Stomach smooth muscle (tissue), 2 donors: ENCODE measurements around the gene ZFAND6.

Source experiments
- H3K27ac ChIP-seq: one replicate; pipeline ENCODE4 v1.7.0; 2013; ENCODE audit warnings: mild to moderate bottlenecking, low read length, inconsistent platforms
- H3K27me3 ChIP-seq, 2 donors: one replicate each; pipeline ENCODE4 v1.7.0; 2013; ENCODE audit warnings: low read length in 2 of 2; ENCODE audit not compliant: insufficient read depth in 2 of 2, control insufficient read depth in 1 of 2
- H3K36me3 ChIP-seq, 2 donors: one replicate each; pipeline ENCODE4 v1.7.0; 2013; ENCODE audit warnings: low read length in 2 of 2; ENCODE audit not compliant: control insufficient read depth in 2 of 2, insufficient read depth in 2 of 2
- H3K4me1 ChIP-seq: one replicate; pipeline ENCODE4 v1.7.0; 2013; ENCODE audit warnings: low read length; ENCODE audit not compliant: control insufficient read depth, insufficient read depth
- H3K4me3 ChIP-seq, 2 donors: one replicate each; pipeline ENCODE4 v1.7.0; 2013; ENCODE audit warnings: low read length in 2 of 2
- H3K9ac ChIP-seq, 2 donors: one replicate each; pipeline ENCODE4 v1.7.0; 2013; ENCODE audit warnings: low read length in 2 of 2, mild to moderate bottlenecking in 1 of 2
- H3K9me3 ChIP-seq, 2 donors: one replicate each; pipeline ENCODE4 v1.7.0; 2013; ENCODE audit warnings: low read length in 2 of 2; ENCODE audit not compliant: control insufficient read depth in 2 of 2
- donor health status: healthy.
- donor health status: Pancreatic carcinoma.

The ZFAND6 gene

DNA sequence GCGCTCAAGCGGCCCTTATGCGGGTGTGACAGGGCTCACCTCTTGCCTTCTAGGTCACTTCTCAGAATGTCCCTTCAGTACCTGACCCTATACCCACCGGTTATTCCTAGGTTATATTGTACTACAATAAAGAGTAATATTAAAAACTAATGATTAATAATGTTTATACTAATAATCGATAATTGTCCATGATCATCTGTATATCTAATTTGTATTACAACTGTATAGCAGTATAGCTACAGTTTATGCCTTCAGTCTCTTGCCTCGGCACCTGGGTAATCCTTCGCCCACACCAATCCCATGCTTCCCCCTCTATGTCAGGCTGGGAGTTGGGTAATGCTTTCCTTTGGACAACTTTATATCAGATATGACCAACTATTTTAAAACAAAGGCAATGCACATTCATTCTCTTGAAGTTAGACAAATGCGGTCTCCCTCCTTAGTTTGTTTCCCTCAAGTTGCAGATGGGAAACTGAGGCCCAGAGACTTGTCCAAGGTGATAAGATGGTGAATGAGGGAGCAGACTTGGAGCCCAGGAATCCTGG is 96.8 kb downstream of the ZFAND6 start:
- H3K9me3 ChIP-seq: no peaks in the 10 kb centered on the region
- H3K27me3 ChIP-seq: no peaks in the 10 kb centered on the region
- no peak overlapping the region for H3K9ac ChIP-seq
- H3K4me3 ChIP-seq: no peak overlapping the region
- H3K27ac ChIP-seq: no peak overlapping the region
- peaks cover 7% of the 10 kb centered on the region in 2 donors for H3K36me3 ChIP-seq
- peaks cover 21% of the 10 kb centered on the region for H3K4me1 ChIP-seq

DNA sequence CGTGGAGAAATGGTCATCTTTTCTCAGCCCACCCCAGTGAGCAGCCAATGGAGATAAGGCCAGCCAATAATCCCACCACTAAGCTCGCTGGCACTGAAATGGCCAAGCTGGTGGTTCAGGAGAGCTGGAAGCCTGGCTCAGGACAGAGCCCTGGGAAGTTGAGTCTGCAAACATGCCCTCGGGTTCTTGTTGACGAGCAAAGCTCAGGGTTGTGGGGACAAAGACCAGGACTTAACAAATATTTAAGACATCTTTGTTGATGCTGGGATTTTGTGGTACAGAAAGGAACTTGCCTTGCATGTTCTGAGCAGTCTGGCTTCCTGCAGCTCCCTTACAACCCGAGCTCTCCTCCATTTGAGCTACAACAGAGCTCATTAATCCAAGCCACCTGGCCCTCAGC is 97.7 kb downstream of the ZFAND6 start:
- H3K36me3 ChIP-seq: peaks cover 7% of the 10 kb centered on the region in 2 donors
- H3K4me3 ChIP-seq: no peak overlapping the region
- H3K9me3 ChIP-seq: no peaks in the 10 kb centered on the region
- no peaks in the 10 kb centered on the region for H3K27me3 ChIP-seq
- no peak overlapping the region for H3K9ac ChIP-seq
- H3K27ac ChIP-seq: no peak overlapping the region
- H3K4me1 ChIP-seq: peaks cover 31% of the 10 kb centered on the region

DNA sequence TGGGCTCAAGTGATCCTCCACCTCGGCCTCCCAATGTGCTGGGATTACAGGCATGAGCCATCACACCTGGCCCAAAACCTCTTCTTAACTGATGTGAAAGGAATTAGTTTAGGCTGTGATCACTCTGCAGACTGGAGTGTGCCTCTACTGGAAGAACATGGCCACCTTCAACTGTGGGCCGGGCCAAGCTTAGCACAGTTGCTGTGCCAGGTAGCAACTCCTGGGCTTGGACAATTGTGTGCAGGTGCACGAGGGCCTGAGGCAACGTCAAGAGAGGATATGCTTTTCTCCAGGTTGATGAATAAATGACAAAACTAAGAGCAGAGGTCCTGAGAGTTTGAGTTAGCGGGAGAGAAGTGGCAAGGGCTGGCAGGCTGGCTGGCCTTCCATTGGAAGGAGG is 99.8 kb downstream of the ZFAND6 start:
- Histone ChIP-seq H3K27me3 (no peaks in the 10 kb centered on the region), H3K4me1 (peaks cover 27% of the 10 kb centered on the region), H3K9me3 (no peaks in the 10 kb centered on the region), H3K9ac (no peak overlapping the region), H3K27ac (no peak overlapping the region), H3K36me3 (peaks cover 7% of the 10 kb centered on the region in 2 donors), H3K4me3 (no peak overlapping the region)

DNA sequence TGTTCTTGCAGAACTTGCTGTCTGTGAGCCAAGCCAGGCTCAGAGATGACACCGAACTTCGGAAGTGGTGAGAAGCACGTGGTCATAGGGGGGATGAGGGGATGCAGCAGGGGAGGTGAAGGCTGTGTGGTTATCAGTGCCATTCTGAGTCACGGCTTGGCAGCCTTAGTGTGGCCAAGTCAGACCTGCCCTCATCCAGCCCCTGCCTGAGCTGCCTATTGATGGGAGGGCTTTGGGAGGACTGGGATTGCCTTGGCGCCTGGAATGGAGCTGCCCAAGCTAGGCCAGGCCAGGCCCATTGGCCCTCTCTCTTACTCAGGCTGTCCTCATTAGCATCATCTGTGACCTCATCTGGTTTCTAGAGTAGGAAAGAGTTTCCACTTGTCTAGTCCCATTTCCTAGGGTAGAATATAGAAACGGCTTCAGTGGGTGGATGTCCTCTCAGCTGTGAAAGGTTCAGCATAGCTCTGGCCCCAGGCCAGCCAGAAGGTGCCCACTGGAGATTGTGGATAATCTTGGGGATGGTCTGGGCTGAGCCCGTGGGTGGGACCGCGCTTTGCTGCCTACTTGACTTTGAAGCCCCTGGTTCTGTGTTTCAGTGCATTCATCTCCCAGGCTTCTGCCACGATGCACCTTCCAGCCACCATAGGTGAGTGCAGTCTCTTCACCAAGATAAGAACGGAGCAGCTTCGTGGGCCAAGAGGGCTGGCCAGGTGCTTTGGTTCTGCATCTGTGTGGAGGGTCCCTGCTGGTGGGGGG is 100.5 kb downstream of the ZFAND6 start:
- Histone ChIP-seq H3K9me3 (no peaks in the 10 kb centered on the region), H3K4me3 (no peak overlapping the region), H3K27ac (no peak overlapping the region), H3K4me1 (peaks cover 27% of the 10 kb centered on the region), H3K9ac (no peak overlapping the region), H3K36me3 (peaks cover 7% of the 10 kb centered on the region in 2 donors), H3K27me3 (no peaks in the 10 kb centered on the region)

DNA sequence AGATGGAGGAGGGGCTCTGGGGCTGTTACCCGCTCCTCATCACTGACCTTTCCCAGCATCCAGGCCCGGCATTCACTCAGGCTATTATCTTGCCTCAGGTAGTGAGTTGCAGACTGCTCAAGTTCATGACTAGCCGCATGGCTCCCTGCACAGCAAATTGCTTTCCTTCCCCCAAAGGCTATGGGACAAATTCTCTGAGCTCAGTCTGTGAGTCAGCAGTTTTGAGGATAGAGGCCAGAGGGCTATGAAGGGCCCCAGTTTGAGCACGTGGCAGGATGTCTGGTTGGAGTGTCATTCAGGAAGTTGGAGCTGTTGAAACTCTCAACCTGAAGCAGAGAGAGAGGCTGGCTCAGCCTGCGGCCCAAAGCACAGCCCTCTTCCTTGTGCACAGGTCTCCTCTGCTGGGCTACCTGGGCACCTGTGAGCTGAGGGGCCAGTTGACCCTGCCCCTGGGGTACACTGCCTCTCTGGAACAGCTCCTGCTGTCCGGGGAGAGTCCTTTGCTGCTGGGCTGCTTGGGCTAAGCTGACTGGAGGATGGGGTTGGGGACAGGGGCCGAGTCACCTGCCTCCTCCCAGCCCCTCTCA is 101.2 kb downstream of the ZFAND6 start:
- H3K9ac ChIP-seq: no peak overlapping the region
- H3K4me3 ChIP-seq: no peak overlapping the region
- H3K4me1 ChIP-seq: peaks cover 27% of the 10 kb centered on the region
- H3K9me3 ChIP-seq: no peaks in the 10 kb centered on the region
- H3K27me3 ChIP-seq: no peaks in the 10 kb centered on the region
- peaks cover 7% of the 10 kb centered on the region in 2 donors for H3K36me3 ChIP-seq
- H3K27ac ChIP-seq: no peak overlapping the region

DNA sequence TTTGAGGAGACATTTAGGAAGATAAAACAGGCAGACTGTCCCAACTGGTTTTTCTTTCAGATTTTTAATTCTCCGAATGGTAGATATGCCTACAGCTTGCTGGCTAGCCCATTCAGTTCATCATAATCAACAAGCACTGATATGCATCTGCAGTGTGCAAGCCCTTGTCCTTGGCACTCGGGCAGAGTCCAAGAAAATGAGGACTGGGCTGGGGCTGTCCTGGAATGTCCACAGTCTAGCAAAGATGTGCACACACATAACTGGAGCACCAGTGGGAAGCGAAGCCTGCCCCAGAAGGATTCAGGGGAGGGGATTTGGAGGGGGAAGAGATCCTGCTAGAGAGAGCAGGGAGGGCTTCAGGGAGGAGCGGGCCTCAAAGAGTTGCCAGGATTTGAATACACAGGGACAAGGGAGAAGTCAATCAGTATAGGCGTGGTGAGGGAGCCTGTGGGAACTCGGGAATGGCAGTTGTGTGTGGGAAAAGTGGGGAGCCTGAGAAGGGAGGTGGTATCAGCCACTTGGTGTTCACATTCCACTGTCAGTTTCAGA is 102.1 kb downstream of the ZFAND6 start:
- no peak overlapping the region for H3K9ac ChIP-seq
- peak overlapping the region in 1 of 2 donors; percentile 29 for H3K4me3 ChIP-seq
- H3K36me3 ChIP-seq: peaks cover 7% of the 10 kb centered on the region in 2 donors
- peaks cover 27% of the 10 kb centered on the region for H3K4me1 ChIP-seq
- peak overlapping the region; percentile 73 for H3K27ac ChIP-seq
- no peaks in the 10 kb centered on the region for H3K9me3 ChIP-seq
- no peaks in the 10 kb centered on the region for H3K27me3 ChIP-seq

DNA sequence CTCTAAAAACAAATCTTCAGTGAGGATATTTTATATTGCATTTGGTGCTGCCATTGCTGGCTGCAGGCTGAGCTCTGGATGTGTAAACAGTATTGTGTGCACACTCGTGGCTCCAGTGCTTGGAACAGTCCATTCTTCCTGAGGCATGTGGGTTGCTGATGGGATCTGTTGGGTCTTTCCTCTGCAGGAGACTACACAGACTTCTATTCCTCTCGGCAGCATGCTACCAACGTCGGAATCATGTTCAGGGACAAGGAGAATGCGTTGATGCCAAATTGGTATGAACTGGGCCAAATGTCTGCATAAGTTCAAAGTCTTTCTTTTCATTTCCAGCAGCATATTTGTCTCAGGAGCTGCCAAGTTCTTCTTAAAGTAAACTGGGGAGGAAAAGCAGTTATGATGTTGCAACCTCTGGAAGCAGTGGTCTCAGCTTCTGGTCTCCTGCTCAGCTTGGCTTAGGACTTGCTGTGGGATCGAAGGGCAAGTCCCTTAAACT is 102.6 kb downstream of the ZFAND6 start:
- Histone ChIP-seq H3K9ac (no peak overlapping the region), H3K9me3 (no peaks in the 10 kb centered on the region), H3K4me1 (peaks cover 27% of the 10 kb centered on the region), H3K27ac (peak overlapping the region; percentile 73), H3K36me3 (peaks cover 7% of the 10 kb centered on the region in 2 donors), H3K4me3 (no peak overlapping the region), H3K27me3 (no peaks in the 10 kb centered on the region)

DNA sequence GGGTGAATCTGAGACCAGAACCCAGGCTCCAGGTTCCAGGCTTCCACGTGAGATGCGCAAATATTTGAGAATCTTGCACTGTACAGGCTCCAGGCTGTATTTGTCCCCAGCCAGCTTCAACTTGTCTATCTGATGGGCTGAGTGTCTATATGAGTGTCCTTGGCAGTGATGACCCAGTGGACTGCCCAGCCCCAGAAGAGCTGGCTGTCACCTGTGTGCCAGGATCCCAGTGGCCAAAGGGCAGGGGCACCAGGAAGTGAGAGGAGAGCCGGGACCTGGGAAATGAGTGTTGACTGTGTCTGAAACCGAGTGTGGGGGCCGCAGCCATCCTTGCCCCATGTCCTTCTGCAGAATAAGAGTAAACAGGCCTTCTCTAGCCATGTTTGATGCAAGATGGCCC is 103.7 kb downstream of the ZFAND6 start:
- no peak overlapping the region for H3K4me3 ChIP-seq
- peaks cover 27% of the 10 kb centered on the region for H3K4me1 ChIP-seq
- H3K36me3 ChIP-seq: peaks cover 4 to 10% of the 10 kb centered on the region in 2 donors
- H3K9ac ChIP-seq: no peak overlapping the region
- peak overlapping the region; percentile 73 for H3K27ac ChIP-seq
- H3K27me3 ChIP-seq: no peaks in the 10 kb centered on the region
- no peaks in the 10 kb centered on the region for H3K9me3 ChIP-seq

DNA sequence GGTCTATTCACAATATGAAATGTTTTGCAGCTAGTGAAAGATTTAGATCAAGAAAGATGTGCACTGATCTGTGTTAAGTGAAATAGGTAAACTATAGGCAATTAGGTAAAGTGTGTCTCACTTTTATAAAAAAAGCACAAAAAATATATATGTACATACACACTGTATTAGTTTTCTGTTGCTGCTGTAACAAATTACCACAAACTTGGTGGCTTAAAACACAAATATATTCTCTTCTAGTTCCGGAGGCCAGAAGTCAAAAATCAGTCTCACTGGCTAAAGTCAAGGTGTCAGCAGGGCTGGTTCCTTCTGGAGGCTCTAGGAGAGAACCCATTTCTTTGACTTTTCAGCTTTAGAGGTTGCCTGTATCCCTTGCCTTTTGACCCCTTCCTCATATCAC is 104.4 kb downstream of the ZFAND6 start:
- Histone ChIP-seq H3K36me3 (peaks cover 6 to 8% of the 10 kb centered on the region in 2 donors), H3K9ac (no peak overlapping the region), H3K4me1 (peaks cover 27% of the 10 kb centered on the region)

DNA sequence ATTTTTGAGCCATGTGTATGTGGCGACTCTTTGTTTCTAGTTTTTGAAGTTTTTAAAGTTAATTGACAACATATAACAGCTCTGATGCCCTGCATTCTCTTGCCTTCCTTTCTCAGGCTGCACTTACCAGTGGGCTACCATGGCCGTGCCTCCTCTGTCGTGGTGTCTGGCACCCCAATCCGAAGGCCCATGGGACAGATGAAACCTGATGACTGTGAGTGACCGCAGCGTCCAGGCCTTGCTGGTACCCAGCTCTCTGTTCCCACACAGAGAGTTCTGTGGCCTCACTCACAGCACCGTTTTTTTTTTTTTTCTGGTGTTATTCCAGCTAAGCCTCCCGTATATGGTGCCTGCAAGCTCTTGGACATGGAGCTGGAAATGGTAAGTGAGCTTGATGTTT is 108.5 kb downstream of the ZFAND6 start:
- H3K36me3 ChIP-seq: peaks cover 3 to 6% of the 10 kb centered on the region in 2 donors
- no peak overlapping the region for H3K4me3 ChIP-seq
- H3K27ac ChIP-seq: no peak overlapping the region
- peaks cover 2% of the 10 kb centered on the region for H3K4me1 ChIP-seq
- no peaks in the 10 kb centered on the region for H3K9me3 ChIP-seq
- H3K9ac ChIP-seq: no peak overlapping the region
- H3K27me3 ChIP-seq: no peaks in the 10 kb centered on the region

More for the DNA sequence above, 104.4 kb downstream of the ZFAND6 start:
- H3K27me3 ChIP-seq: no peaks in the 10 kb centered on the region
- no peaks in the 10 kb centered on the region for H3K9me3 ChIP-seq
- H3K27ac ChIP-seq: no peak overlapping the region
- no peak overlapping the region for H3K4me3 ChIP-seq
